GM21367 (cell line): ENCODE results near the gene KRT3.

ENCODE experiments used
- ATAC-seq: cut with Tn5 transposase; IDR thresholded peaks from one replicate; pipeline ENCODE4 v1.9.1; 2021; ENCODE audit not compliant: unreplicated experiment

The KRT3 gene

DNA sequence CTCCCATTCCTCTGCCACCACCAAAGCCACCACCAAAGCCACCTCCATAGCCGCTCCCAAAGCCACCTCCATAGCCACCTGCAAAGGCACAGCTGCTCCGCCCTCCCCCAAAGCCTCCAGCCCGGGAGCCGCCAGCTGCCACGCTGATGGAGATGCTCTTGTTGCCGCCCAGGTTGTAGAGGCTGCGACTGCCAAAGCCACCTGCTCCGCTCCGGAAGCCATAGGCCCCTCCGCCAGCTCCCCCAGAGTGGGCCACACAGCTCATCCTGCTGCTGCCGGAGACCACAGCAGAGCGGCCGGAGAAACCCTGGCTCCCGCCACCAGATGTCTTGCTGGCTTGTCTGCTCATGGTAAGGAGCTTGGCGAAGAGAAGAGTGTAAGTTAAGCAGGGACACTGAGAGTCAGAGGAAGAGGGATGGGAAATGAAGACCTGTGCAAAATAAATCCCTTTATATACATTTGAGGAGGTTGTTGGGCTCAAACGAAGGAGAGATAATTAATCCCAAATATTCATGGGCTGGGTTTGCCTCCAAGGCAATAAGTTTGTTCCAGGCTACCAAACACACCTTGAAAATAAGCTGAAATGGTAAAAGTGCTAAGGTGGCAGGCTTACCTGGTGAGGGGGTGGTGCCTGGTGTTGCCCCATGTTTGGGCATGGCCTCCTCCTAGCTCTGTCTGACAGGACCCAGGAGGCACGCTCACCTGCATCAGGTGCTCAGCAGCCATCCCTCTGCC lies at the start of gene KRT3:
TSS of gene KRT3 (minus strand) at position 424 of the 735 bp plus-strand sequence. CDS start at position 349, 75 bp downstream.
- ATAC-seq: no peak

DNA sequence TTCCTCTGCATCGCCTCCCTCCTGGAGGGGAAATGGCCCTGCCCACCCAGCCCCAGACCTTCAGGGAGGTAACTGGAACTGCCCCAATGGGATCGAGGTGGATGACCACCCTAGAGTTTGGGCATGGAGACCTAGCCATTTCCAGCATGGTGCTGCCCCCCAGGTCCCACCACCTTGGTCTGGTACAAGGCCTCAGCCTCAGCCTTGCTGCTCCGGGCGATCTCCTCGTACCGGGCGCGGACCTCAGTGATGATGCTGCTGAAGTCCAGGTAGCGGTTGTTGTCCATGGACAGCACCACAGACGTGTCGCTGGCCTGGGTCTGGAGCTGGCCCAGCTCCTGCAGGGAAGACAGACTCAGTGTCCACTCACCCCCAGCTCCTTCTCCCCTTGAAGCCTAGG lies 48.5 kb upstream of the KRT3 start:
- ATAC-seq: no peak

DNA sequence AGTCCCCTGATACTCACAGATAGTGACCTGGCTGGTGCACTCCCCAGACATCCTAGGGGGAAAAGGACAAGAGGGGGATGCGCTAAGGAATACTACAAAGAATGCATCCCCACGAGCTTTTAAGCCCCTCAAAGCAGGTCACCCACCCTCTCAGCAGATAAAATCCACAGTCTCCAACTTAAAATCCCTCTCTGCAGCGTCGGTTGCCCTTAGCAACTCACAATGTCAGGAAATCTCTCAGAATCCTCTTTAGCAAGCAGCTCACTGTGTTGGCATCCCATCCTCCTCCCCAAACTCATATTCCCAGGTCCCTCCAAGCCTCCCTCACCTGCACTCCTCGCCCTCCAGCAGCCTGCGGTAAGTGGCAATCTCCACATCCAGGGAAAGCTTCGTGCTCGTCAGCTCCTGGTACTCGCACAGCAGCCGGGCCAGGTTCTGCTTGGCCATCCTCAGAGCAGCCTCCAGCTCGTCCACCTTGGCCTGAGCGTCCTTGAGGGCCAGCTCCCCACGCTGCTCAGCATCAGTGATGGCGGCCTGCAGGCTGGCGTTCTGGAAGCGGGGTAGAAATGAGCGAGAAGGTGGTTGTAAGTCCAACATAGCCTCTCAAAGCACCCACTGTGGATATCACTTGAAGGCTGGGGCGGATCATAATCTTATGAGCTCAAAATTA lies 43.7 kb upstream of the KRT3 start:
- no peak for ATAC-seq

DNA sequence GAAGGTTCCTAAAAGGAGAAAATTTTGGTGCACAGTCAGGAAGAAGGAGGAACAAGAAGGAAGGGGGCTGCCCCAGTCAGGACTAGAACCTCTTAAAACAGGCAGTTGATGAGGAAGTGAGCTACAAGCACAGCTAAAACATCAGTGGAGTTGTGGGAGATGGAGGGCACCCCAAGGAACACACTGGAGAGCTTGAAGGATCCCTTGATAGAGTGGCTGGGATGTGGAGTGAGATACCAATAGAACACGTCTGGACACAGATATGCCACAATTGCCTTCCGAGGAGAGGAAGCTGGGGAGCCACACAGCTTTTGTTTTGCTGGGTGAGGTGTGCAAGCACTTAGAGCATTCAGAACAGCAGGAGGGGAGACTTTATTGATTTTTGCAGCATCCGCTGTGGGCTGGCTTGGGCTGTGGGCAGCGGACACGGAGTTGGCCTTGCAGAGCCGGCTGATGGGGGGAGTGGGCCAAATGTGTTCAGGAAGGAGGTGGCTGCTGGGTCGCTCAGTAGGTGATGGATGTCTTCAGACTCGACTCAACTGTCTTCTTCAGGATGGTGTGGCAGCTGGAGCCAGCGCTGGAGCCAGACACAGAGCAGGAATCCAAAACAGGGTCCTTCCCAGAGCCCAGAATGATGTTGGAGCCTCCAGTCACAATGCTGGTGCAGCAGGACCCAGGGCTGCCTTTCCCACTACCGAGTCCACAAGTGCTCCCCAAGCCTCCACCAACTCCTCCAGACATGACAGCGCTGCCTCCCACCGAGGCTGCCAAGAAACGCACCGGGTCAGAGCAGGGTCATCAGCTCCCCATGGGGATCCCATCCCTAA lies 42.9 kb upstream of the KRT3 start:
- no peak for ATAC-seq

DNA sequence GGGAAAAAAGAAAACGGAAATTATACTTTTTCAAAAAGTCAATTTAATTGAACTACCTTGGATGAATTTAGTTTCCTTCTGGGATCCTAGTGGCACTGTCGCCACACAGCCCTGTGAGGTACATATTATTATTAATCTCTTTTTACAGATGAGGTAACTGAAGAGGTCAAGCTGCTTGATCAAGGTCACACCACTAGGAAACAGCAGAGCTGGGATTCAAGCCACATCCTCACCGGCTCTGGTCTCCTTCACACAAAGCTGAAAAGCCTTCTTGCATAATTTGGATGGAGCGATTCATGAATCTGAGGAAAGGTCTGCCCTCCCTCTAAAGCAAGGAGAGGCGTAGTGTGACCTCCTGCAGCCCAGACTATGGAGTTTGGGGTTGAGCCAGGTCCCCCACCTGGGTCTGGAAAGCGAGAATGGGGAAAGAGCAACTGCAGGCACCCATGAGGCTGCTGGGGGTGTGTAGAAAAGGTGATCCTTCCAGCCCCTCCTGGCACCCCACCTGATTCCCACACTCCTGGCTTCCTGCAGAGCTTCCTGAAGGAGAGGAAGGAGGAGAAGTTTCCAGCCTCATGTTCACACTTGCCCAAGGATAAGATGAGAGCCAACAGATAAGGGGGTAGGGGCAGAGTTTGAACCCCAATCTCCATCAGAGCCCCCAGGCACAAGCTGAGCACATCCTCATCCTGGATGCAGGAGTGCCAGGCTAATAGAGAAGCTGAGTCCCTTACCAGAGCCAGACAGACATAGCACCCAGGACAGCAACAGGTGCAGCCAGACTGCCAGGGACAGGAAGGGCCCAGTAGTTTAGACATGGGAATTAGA lies 42.1 kb upstream of the KRT3 start:
- ATAC-seq: no peak

DNA sequence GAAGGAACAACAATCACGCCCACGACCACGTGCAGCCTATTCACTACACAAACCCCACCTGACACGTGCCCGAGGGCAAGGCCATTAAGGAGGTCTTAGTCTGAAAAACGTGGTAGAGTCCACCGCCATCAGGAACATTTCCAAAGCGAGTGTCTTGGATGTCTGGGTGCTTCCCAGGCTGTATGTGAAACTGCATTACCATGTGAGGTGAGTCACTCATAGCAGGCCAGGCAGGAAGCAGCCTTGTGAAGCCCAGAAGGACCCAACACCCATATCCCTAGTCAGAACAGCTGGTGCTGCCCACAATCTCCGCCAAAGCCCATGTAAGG lies 41.5 kb upstream of the KRT3 start:
- ATAC-seq: no peak

DNA sequence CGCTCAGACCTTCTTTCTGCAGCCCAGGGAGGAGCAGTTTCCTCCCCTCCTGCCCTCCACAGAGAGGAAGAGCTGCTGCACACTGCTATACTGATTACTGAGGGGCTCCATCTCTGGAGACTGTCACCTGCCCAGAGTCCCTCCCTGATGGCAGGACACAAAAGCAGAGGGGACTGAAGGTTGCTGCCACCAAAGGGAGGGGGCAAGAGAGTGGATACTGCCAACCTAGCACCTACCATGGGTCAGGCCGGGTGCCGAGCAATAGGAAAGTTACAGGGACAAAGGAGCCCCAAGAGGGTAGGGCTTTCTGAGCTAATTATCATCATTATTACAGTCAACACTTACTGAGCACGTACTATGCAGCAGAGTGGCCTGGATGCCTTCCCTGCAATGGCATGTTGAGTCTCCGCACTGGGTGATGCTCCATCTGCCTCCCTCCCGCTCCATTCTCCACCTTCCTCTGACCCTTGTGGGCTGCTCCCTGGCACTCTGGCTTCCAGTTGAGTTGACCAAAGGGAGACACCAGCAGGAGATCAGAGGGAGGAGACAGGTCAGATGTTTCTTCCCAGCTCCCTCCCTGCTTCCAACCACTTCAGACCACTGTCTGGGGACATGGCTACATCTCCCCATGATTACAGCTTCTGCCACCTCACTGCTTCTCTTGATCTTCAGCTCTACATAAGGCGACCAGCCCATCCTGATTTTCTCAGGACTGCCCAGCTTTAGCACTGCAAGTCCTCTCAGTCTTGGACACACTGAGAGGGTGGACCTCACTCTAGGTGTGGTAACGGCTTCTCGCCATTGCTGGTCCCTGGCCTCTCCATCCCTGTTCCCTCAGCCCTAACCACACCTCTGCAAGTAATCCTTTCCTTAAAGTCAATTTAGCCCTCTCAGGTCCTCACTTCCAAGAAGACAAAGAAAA lies 40.8 kb upstream of the KRT3 start:
- no peak for ATAC-seq

DNA sequence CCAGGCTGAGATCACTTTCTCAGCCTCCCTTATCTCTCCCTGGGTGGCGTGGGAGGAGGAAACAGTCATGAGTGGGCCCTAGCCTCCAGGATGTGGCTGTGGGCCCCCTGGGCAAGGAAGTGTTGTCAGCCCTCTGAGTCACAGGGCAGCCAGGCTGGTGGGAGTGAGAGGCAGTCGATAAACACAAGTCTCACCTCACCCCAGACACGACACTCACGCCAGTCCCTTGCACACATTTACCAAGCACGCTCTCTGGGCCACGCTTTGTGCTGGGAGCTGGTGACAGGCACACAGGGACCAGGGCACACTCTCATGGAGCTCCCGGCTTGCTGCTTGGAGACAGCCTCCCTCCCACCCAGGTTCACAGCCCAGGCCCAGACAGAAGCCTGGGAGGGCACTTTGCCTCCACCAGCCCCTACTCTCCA lies 40.1 kb upstream of the KRT3 start:
- ATAC-seq: no peak

DNA sequence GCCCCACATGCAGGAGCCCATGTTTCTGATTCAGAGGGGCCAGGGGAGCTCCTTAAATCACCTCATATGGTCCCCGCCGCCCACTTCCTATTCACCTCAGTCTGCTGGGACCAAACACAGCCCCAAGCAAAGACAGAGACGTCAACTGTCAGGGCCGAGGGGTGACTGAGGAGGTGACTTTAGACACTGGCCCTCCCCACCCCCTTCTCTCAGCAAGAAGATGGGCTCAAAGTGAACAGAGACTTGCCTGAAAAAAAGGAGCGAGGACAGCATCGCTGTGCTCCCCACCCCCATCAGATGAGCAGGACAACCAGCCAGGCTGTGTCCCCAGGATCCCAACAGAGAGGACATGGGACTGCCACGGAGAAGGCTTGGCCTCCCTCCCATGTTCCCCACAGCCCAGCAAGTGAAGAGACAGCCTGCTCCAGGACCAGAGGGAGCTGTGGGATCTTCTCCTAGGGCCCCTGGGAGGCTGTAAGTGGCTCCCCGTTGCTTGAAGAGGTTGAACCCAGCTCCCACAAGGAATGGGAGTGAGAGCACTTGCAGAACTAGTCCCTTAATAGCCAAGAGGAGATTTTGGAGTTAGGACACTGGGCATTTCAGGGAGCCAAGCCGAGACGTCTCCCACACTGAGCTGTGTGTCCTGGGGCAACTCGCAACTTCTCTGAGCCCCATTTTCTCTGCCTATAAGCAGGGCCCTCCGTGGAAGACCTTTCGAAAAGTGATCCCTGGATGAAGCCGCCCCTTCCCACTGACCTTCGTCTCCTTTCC lies 39.5 kb upstream of the KRT3 start:
- ATAC-seq: no peak

DNA sequence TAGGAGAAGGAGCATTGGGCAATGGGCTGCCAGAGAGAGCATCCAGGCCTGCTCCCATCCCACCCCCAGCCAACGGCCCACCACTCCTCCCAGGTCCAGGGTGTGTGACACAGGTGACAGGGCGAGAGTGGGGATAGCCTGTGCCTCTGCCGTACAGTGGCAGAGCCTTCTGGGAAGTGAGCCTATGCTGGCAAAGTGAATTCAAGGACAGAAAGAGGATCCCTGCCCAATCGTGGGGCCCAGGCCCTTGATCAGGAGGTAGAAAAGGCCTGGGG lies 38.7 kb upstream of the KRT3 start:
- no peak for ATAC-seq

DNA sequence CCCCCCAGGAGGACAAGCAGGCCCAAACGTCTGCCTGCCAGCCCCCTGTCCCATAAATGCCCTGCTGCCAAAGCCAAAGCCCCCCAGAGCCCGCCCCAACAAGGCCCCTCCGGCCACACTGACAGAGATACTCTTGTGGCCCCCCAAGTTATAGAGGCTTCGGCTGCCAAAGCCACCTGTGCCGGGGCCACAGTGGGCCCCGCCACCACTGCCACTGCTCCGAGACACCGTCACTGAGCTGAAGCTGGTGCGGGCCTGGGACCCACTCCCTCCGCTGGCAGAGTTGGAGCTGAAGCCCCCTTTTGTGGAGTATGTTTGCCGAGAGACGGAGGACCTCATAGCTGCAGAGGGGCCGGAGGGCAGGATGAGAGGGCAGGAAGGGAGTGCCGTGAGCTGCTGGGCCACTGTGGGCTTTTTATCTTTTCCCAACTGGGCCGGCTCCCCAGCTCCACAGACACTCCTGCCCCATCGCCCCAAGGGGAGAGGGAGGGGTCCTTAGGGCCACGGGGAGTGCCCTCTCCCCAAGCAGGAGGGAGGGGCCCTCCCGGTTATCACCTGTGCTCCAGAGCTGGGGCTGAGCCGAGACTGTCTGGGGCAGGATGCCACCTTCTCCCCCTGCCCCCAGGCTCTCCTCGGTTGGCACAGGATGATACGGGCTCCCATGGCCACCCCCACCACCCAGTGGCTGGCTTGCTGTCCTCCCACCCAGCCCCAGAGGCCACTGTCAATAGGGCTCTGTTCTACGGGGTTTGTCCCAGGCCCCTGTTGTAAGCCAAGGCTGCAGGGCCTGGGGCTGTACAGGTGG lies 38.2 kb upstream of the KRT3 start, which contains the start of gene KRT79:
TSS of gene KRT79 (minus strand) at position 390 of the 805 bp plus-strand sequence. CDS start at position 339, 51 bp downstream.
- ATAC-seq: no peak

DNA sequence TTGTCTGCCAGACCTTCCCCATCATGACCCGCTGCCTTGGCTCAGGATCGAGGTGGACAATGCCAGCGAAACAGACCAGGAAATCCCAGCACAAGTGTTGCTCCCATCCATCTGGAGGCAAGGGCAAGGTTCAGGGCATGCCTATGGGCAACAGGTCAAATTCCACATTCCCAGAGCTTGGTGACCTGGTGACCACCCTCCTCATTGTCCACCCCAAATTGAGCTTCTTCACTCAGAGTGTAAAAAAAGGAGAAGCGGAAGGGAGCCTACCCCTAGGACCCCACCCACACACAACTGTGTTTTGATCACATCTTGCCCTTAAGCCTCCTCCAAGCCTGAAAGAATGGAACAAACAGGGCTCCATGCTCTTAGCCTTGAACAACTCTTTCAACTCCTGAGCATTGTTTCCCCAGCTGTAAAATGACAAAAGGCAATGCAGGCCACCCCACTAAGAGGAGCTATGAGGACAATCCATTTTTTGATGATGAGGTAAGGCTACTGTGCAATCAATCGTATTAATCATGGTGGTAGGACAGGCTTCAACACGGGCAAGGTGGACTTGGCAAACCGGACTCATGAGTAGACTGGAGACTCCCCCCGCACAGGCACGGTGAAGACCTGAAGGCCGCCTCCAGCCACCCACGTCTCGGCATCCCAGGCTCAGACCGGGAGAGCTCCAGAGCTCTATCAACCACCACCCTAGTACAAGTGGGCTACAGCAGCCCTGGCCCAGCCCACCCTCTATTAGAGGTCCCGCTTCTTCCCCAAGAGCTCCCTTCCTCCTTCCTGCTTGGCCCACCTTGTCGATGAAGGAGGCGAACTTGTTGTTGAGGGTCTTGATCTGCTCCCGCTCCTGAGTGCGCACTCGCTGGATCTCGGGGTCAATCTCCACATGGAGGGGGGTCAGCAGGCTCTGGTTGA lies 37.3 kb upstream of the KRT3 start:
- ATAC-seq: no peak

DNA sequence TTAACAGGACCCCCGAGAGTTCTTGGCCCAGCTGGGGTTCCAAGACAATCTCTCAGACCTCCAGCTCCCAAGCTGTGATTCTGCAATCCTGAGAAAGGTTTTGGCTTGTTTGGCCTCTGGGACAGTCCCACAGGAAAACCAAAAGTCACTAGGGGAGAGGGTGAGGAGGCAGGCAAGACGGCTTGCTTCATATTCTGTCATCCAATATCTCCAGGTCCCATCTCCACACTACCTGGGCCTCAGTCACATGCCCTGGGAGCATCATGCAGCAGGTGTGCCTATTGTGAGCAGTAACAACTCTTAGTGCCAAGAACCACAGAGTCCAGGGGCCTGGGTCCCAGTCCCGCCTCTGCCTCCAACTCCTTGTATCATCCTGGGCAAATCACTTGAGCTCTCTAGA lies 36.5 kb upstream of the KRT3 start:
- ATAC-seq: no peak

DNA sequence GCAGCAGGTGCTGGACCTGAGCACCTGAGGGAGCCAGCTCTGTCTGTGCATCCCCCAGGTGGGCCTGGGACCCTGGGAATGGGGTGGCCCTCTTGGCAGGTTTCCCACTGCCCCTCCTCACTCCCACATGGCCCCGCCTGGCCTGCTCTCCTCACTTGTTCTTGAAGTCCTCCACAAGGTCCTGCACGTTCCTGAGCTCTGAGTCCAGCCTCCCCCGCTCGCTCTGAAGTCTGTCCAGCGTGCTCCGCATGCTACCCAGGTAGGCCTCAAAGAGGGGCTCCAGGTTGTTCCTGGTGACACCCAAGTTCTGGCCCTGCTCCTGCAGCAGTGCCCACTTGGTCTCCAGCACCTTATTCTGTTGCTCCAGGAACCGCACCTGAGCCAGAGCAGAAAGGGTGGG lies 35.3 kb upstream of the KRT3 start:
- ATAC-seq: no peak

DNA sequence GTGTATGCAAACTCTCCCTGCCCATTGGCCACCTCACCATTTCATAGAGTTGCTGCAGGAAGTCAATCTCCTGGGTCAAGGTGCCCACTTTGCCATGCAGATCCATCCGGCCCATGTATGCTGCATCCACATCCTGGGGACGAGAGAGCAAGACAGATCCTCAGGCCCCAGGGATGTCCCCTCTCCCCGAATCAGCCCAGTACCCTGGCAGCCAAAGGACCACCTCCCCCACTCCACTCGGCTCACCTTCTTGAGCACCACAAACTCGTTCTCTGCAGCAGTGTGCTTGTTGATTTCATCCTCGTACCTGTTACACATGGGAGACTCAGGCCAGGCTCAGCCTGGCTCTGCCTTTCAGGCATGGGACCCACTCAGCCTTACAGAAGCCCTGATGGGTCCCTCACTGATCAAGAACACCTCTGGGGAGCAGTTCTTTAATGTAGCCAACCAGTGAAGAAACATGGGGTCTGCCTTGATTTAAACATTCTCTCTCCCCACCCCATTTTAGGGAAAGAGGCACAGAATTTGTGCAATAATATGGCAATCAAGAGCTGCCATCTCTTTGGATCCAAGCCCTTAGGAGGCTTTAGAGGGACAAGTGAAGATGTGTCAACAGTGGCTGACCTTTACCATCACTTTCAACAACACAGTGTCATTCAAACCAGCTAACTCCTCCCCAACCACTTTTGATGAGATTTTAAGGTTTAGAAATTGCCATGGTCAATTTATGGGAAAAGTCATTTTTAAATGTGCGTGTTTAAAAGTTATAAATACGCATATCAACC lies 34.3 kb upstream of the KRT3 start:
- no peak for ATAC-seq

DNA sequence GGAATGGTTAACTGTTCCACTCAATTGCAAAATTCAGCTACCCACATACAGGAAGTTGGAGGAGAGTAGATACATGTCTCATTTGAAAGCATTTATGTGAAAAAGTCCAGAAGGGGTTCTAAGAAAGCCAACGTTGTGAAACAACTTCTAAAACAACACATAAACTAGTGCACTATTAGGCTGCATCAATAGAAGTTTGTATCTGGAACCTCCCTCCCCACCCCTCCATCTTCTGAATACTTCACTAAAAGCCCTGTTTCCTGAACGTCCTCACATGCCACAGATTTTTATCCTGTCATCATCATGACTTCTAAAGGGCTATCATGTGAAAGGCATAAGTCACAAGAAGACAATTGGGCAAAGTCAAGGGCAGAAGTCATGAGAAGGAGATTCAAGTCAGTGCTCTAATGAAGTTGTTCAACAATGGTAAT lies 32.7 kb upstream of the KRT3 start:
- no peak for ATAC-seq

DNA sequence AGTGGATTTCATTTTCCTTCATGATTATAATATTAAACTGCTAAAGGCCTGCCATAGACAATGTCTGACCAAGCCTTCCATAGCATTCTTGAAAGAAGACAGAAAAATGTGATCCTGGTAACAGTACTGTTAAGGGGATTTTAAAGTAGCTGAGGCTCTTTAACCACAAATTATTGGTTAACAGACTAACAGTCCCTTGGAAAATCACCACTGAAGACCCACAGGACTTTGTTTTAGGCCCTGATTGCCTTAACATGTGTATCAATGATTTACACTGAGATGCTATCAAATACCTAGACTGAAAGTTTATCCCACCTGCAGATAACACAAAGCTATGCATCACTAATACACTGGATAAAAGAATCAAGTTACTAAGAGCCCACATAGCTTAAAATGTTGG lies 32.2 kb upstream of the KRT3 start:
- ATAC-seq: no peak
